CD4-positive, alpha-beta T cell treated with Interleukin-10 for 1 hour (primary cell): ENCODE results near the gene IL17F.

Experiments used
- DNase-seq: peaks from one replicate; pipeline ENCODE4 v3.0.0-alpha.2; 2020

IL17F gene

DNA sequence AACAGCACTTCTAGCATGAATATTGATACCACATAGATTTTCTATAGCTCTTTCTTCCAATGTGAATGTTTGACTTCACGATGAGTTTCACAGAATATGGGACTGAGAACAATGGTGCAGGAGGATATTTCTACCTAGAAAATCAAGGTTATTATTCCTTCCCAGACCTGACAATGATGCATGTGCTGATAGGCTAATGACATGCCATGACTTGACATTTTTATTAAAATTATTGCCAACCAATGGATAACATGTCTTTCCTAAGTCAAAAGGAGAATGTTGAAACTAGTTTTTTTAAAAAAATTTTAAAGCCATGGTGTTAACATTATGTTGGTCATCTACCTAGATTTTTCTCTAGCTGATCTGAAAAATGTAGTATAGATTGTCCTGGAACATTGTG is 57.2 kb downstream of the IL17F start:
- DNase-seq = no peak
